Neural cell (in vitro differentiated cells): ENCODE measurements around the gene ATOH8. TPM values are rescaled to one million over a fixed set of nuclear protein-coding genes. Genes with fewer than 3 reads are reported as not detected.

Experiments
- H2AFZ ChIP-seq: fragments of 200-600, 300-800 bp; sonication (generic), shearing (Covaris generic); 2 replicates; pipeline ENCODE4 v1.6.0; 2014; ENCODE audit warnings: low read depth, mild to moderate bottlenecking, antibody characterized with exemption, low read length, moderate library complexity
- H3F3A ChIP-seq: fragments of 200-600 bp; shearing (Covaris generic); 2 replicates; pipeline ENCODE4 v1.6.1; 2016; ENCODE audit warnings: mild to moderate bottlenecking, moderate library complexity, mixed read lengths, antibody characterized with exemption, low read length; ENCODE audit not compliant: insufficient read depth, poor library complexity, severe bottlenecking
- H3K27ac ChIP-seq: fragments of 200-600, 300-800 bp; sonication (generic), shearing (Covaris generic); 2 replicates; pipeline ENCODE4 v1.5.1; 2014; ENCODE audit warnings: mild to moderate bottlenecking, low read length, moderate library complexity
- H3K27me3 ChIP-seq: fragments of 300-800, 200-600 bp; sonication (generic), shearing (Covaris generic); 2 replicates; pipeline ENCODE4 v1.6.0; 2014; ENCODE audit warnings: mild to moderate bottlenecking, low read depth, low read length, moderate library complexity; ENCODE audit not compliant: insufficient read depth
- H3K36me3 ChIP-seq: fragments of 300-800, 200-600 bp; sonication (generic), shearing (Covaris generic); 2 replicates; pipeline ENCODE4 v1.5.1; 2014; ENCODE audit warnings: mild to moderate bottlenecking, antibody characterized with exemption, low read length, moderate library complexity; ENCODE audit not compliant: insufficient read depth
- H3K4me2 ChIP-seq: fragments of 300-800, 200-600 bp; sonication (generic), shearing (Covaris generic); 2 replicates; pipeline ENCODE4 v1.6.0; 2014; ENCODE audit warnings: mild to moderate bottlenecking, low read length
- H3K4me3 ChIP-seq: fragments of 300-800, 200-600 bp; sonication (generic), shearing (Covaris generic); 2 replicates; pipeline ENCODE4 v1.5.1; 2014; ENCODE audit warnings: mild to moderate bottlenecking, low read length, moderate library complexity
- H3K79me2 ChIP-seq: fragments of 200-600 bp; shearing (Covaris generic); replicated peaks from 2 replicates; pipeline ENCODE4 v1.6.0; 2014; ENCODE audit warnings: mild to moderate bottlenecking, low read length, moderate library complexity; ENCODE audit not compliant: insufficient read depth
- H3K9ac ChIP-seq: fragments of 300-800, 200-600 bp; sonication (generic), shearing (Covaris generic); 2 replicates; pipeline ENCODE4 v1.6.1; 2016; ENCODE audit warnings: mild to moderate bottlenecking, low read length, mixed read lengths
- H3K9me2 ChIP-seq: fragments of 200-600 bp; shearing (Covaris generic); 2 replicates; pipeline ENCODE4 v1.6.1; 2016; ENCODE audit warnings: mild to moderate bottlenecking, low read length, mixed read lengths; ENCODE audit not compliant: insufficient read depth
- H3K9me3 ChIP-seq: fragments of 200-600, 300-800 bp; sonication (generic), shearing (Covaris generic); 2 replicates; pipeline ENCODE4 v1.6.1; 2016; ENCODE audit warnings: mild to moderate bottlenecking, mixed run types, low read length, moderate library complexity, mixed read lengths
- H4K20me1 ChIP-seq: fragments of 200-600 bp; shearing (Covaris generic); 2 replicates; pipeline ENCODE4 v1.6.1; 2016; ENCODE audit warnings: mild to moderate bottlenecking, mixed run types; ENCODE audit not compliant: insufficient read depth
- CTCF ChIP-seq: fragments of 450-650 bp; IDR thresholded peaks from 2 replicates; pipeline ENCODE4 v1.5.1; 2014; ENCODE audit warnings: antibody characterized with exemption, mild to moderate bottlenecking, moderate library complexity; ENCODE audit not compliant: poor library complexity, severe bottlenecking
- EP300 ChIP-seq: fragments of 450-650 bp; conservative IDR thresholded peaks from 2 replicates; pipeline ENCODE4 v1.6.1; 2014; ENCODE audit warnings: antibody characterized with exemption, mild to moderate bottlenecking, moderate library complexity; ENCODE audit not compliant: poor library complexity, severe bottlenecking
- EZH2 ChIP-seq: fragments of 200-600, 300-800 bp; shearing (Covaris generic), sonication (generic); IDR thresholded peaks from 2 replicates; pipeline ENCODE4 v1.6.1; 2014; ENCODE audit warnings: antibody characterized with exemption, low read length, borderline replicate concordance, mild to moderate bottlenecking; ENCODE audit not compliant: insufficient read depth, poor library complexity, severe bottlenecking
- MXI1 ChIP-seq: fragments of 450-650 bp; conservative IDR thresholded peaks from 2 replicates; pipeline ENCODE4 v1.6.1; 2014; ENCODE audit warnings: antibody characterized with exemption, mild to moderate bottlenecking; ENCODE audit not compliant: poor library complexity, severe bottlenecking
- POLR2AphosphoS5 ChIP-seq: IDR thresholded peaks from 2 replicates; pipeline ENCODE4 v1.6.1; 2012
- RAD21 ChIP-seq: fragments of 450-650 bp; conservative IDR thresholded peaks from 2 replicates; pipeline ENCODE4 v1.6.1; 2014; ENCODE audit warnings: antibody characterized with exemption, mild to moderate bottlenecking, moderate library complexity
- SMC3 ChIP-seq: fragments of 450-650 bp; conservative IDR thresholded peaks from 2 replicates; pipeline ENCODE4 v1.6.1; 2014; ENCODE audit warnings: antibody characterized with exemption, mild to moderate bottlenecking, moderate library complexity; ENCODE audit not compliant: poor library complexity
- TAF1 ChIP-seq: IDR thresholded peaks from 2 replicates; pipeline ENCODE4 v1.6.1; 2012; ENCODE audit warnings: low read depth
- polyA plus RNA-seq: library from polyadenylated mRNA; depleted of rRNA; stranded (reverse); fragments of >200 nt; gene quantifications from 2 replicates; pipeline ENCODE4 v1.2.3, GENCODE V29; 2014
- TF ChIP-seq, protein P1 (sequence below): IDR thresholded peaks from 2 replicates; pipeline ENCODE4 v1.6.1; 2012; ENCODE audit warnings: borderline replicate concordance

ATOH8 gene
- polyA plus RNA-seq, 1 donor from 2014 or later: 1.6 TPM

GRCh38 chr2:85785871-85786270, 32.1 kb downstream of the ATOH8 start:
- H3K9ac ChIP-seq: no peak overlapping the region
- no peaks in the 10 kb centered on the region for H3K9me2 ChIP-seq
- H3K4me3 ChIP-seq: no peak overlapping the region
- TF ChIP-seq TAF1 (no peak), MXI1 (no peak), SMC3 (no peak), RAD21 (no peak), EZH2 (no peak), CTCF (no peak), EP300 (no peak), POLR2AphosphoS5 (no peak)
- TF ChIP-seq, protein P1, sequence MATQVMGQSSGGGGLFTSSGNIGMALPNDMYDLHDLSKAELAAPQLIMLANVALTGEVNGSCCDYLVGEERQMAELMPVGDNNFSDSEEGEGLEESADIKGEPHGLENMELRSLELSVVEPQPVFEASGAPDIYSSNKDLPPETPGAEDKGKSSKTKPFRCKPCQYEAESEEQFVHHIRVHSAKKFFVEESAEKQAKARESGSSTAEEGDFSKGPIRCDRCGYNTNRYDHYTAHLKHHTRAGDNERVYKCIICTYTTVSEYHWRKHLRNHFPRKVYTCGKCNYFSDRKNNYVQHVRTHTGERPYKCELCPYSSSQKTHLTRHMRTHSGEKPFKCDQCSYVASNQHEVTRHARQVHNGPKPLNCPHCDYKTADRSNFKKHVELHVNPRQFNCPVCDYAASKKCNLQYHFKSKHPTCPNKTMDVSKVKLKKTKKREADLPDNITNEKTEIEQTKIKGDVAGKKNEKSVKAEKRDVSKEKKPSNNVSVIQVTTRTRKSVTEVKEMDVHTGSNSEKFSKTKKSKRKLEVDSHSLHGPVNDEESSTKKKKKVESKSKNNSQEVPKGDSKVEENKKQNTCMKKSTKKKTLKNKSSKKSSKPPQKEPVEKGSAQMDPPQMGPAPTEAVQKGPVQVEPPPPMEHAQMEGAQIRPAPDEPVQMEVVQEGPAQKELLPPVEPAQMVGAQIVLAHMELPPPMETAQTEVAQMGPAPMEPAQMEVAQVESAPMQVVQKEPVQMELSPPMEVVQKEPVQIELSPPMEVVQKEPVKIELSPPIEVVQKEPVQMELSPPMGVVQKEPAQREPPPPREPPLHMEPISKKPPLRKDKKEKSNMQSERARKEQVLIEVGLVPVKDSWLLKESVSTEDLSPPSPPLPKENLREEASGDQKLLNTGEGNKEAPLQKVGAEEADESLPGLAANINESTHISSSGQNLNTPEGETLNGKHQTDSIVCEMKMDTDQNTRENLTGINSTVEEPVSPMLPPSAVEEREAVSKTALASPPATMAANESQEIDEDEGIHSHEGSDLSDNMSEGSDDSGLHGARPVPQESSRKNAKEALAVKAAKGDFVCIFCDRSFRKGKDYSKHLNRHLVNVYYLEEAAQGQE: no peak
- H3K9me3 ChIP-seq: no peaks in the 10 kb centered on the region
- H4K20me1 ChIP-seq: no peaks in the 10 kb centered on the region
- no peaks in the 10 kb centered on the region for H3F3A ChIP-seq
- no peak overlapping the region for H2AFZ ChIP-seq
- H3K79me2 ChIP-seq: no peaks in the 10 kb centered on the region
- H3K27ac ChIP-seq: no peak overlapping the region
- H3K36me3 ChIP-seq: no peaks in the 10 kb centered on the region
- no peak overlapping the region for H3K4me2 ChIP-seq
- H3K27me3 ChIP-seq: no peaks in the 10 kb centered on the region

DNA sequence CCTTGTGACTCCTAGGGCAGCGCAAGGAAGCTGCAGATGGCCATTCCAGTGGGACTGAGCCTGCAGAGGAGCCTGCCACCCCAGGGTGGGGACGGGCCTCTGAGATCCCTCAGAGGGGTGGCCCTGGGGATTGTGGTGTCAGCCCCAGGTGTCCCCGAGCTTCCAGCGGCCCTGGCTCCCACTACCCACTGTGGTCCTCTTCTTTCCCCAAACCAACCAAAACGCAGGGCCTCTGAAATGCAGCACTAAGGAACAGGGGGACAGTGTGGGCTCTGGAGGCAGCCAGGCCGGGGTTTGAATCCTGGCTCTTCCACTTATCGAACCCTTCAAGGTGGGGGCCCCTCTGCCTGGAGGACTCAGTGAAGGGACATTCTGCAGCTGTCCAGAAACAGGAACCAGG, 32.7 kb downstream of the ATOH8 start:
- Histone ChIP-seq H3K9me2 (no peaks in the 10 kb centered on the region), H3K4me3 (no peak overlapping the region), H3K4me2 (no peak overlapping the region), H3K9ac (no peak overlapping the region), H3K79me2 (no peaks in the 10 kb centered on the region), H3K9me3 (no peaks in the 10 kb centered on the region), H4K20me1 (no peaks in the 10 kb centered on the region), H3K27me3 (no peaks in the 10 kb centered on the region), H3K36me3 (no peaks in the 10 kb centered on the region), H2AFZ (no peak overlapping the region), H3K27ac (no peak overlapping the region), H3F3A (no peaks in the 10 kb centered on the region)
- TF ChIP-seq POLR2AphosphoS5 (no peak), EZH2 (no peak), EP300 (no peak), SMC3 (no peak), MXI1 (no peak), RAD21 (no peak), TAF1 (no peak), CTCF (no peak)
- TF ChIP-seq, protein P1: no peak
